Activated T-helper 1 cell treated with anti-CD3 and anti-CD28 coated beads, Interleukin-12 subunit alpha, Interleukin-12 subunit beta, Interleukin-2, Interleukin-4 antibody, amounts not matched to agents 30 ng/mL and 10 ng/mL and 1 ng/mL, durations not matched to agents 14 hours and 24 hours and 36 hours (primary cell): ENCODE data around the gene SLC15A5. TPM values are rescaled to one million over a fixed set of nuclear protein-coding genes. Genes with fewer than 3 reads are reported as not detected.

Experiments
- DNase-seq: peaks from one replicate; pipeline ENCODE4 v3.0.0; 2021; ENCODE audit warnings: low spot score
- H3K27ac Mint-ChIP-seq: one replicate; pipeline ENCODE4 v1.8.0; 2021; ENCODE audit warnings: mild to moderate bottlenecking, mixed read lengths
- H3K27me3 Mint-ChIP-seq: one replicate; pipeline ENCODE4 v1.8.0; 2022; ENCODE audit warnings: mild to moderate bottlenecking, moderate library complexity, mixed read lengths; ENCODE audit not compliant: insufficient read depth
- H3K36me3 Mint-ChIP-seq: one replicate; pipeline ENCODE4 v1.8.0; 2021; ENCODE audit warnings: low read depth, mixed read lengths
- H3K4me1 Mint-ChIP-seq: one replicate; pipeline ENCODE4 v1.8.0; 2021; ENCODE audit warnings: low read depth, mixed read lengths
- H3K4me3 Mint-ChIP-seq: one replicate; pipeline ENCODE4 v1.8.0; 2021; ENCODE audit warnings: mild to moderate bottlenecking, moderate library complexity, mixed read lengths
- H3K9me3 Mint-ChIP-seq: one replicate; pipeline ENCODE4 v1.8.0; 2021; ENCODE audit warnings: mixed read lengths
- intact Hi-C: fragments of 100-400 bp; cut with micrococcal nuclease; formaldehyde crosslinking; loops from one replicate; pipeline ENCODE4 v1.15.1; 2024
- total RNA-seq: library from RNA; stranded (reverse); gene quantifications from 2 replicates; pipeline ENCODE4 v1.2.3, GENCODE V29; 2022

Gene SLC15A5
- total RNA-seq, 1 donor from 2014 or later, result not detected

DNA sequence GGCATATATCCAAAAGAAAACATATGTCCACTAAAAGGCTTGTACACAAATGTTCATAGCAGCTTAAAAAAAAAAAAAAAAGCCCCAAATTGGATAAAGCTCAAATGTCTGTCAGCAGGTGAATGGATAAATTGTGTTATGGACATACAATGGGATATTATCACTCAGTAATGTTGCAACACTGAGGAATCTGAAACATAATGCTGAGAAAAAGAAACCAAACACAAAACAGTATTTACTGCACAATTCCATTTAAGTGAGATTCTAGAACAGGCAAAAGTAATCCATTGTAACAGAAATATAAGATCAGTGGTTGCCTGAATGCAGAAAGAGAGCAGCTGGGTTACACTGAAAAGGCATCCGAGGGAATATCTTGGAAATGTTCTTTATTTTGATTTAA is 117.9 kb downstream of the SLC15A5 start:
- H3K36me3 Mint-ChIP-seq, result no peaks in the 10 kb centered on the region
- no peak overlapping the region for H3K4me3 Mint-ChIP-seq
- DNase-seq, result no peak
- no peaks in the 10 kb centered on the region for H3K9me3 Mint-ChIP-seq
- no peaks in the 10 kb centered on the region for H3K27me3 Mint-ChIP-seq
- no peak overlapping the region for H3K27ac Mint-ChIP-seq
- H3K4me1 Mint-ChIP-seq, result no peaks in the 10 kb centered on the region
- intact Hi-C loops, result no loop called here

DNA sequence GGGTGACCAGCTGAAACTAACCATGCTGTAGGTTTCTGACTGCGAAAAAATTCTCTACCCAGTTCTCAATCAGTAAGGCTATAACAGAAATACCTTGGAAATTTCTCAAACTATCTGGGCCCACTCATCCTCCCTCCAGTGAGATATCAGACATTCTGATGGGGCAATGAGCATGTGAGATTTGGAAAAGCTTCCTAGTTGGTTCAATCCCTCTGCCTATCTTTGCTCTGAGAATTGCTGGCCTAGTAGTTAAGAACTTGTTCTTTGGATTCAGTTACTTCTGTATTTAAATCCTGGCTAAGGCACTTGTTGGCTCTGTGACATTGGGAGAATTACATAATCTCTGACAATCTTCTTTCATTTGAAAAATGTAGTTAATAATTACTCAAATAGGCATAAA is 119.4 kb downstream of the SLC15A5 start:
- DNase-seq, result no peak
- Mint-ChIP-seq H3K4me3 (no peak overlapping the region), H3K4me1 (no peaks in the 10 kb centered on the region), H3K9me3 (no peaks in the 10 kb centered on the region), H3K27ac (no peak overlapping the region), H3K27me3 (no peaks in the 10 kb centered on the region), H3K36me3 (no peaks in the 10 kb centered on the region)
- intact Hi-C loops, result no loop called here

DNA sequence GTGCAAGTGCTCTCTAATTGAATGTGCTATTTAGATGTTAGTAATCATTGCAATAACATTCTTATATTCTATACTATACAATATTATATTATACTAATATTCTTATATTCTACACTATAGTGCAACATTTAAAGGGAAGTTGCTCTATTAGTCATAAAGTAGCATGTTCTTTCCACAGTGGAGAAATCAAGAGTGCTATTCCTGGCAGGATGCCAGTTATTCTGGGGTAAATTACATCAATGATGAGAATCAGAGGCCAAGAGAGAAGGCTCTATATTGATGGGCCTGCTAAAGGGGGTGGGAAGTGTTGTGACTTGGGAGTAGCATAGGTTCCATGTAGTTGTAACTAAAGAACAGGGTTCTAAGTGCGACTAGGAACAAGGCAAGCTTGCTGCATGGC is 121.5 kb downstream of the SLC15A5 start:
- intact Hi-C loops, result no loop called here

DNA sequence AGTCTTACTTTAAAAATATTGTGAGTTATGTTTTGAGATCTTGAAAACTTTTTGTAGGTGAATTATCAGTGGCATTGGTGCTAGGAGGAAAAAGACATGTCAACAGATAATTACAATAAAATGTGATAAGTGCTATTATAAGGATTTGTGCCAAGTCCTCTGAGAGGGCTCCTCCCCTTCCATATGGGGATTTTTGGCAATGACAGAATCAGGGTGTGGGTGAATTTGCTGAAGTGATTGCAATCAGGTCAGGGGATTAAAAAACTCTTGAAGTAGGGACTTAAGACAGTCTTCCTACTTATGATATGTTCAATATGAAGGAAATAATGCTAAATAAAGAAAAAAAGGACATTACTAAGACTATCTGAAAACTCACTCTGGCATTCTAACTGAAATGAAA is 122.5 kb downstream of the SLC15A5 start:
- Mint-ChIP-seq H3K27me3 (peaks cover 2% of the 10 kb centered on the region), H3K4me3 (no peak overlapping the region), H3K27ac (no peak overlapping the region), H3K4me1 (no peaks in the 10 kb centered on the region), H3K9me3 (no peaks in the 10 kb centered on the region), H3K36me3 (no peaks in the 10 kb centered on the region)
- intact Hi-C loops, result no loop called here
- DNase-seq, result no peak

More for the DNA sequence above, 121.5 kb downstream of the SLC15A5 start:
- H3K36me3 Mint-ChIP-seq, result no peaks in the 10 kb centered on the region
- DNase-seq, result no peak
- peaks cover 2% of the 10 kb centered on the region for H3K27me3 Mint-ChIP-seq
- no peak overlapping the region for H3K4me3 Mint-ChIP-seq
- H3K9me3 Mint-ChIP-seq, result no peaks in the 10 kb centered on the region
- no peaks in the 10 kb centered on the region for H3K4me1 Mint-ChIP-seq
- no peak overlapping the region for H3K27ac Mint-ChIP-seq

DNA sequence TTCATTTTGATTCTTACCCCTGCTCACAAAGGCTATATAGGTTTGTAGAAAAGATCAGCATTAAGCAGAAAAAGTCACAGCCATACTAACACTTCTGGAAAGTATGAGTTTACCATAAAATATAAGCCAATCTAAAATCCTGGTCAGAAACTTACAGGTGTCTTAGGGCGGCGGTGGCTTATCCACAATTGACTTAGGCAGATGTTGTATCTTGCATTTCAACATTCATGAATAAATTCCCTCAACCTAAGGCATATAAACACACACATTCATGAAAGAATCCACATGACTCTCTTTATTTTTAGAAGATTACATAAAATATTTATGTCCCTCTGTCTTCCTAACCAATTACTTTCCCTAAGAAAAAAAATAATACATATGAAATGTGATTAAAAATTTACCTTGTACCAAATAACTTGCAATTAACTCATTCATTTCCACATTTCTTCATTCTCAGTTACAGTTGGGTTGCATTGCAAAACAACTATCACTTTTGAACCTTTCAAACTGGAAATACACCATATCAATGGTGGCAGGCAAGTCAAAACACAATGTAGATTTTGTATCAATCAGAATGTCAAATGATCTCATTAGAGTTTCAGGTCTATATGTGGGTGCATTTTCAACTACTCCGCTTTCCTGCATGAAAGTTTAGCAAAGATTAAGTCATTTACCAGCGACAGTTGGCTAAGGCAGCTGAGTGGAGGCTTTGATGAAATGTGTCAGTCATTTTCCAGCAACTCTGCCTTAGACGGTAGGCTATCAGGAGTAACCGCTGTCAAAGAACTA is 124.4 kb downstream of the SLC15A5 start:
- Mint-ChIP-seq H3K27ac (no peak overlapping the region), H3K36me3 (no peaks in the 10 kb centered on the region), H3K27me3 (peaks cover 2% of the 10 kb centered on the region), H3K4me3 (no peak overlapping the region), H3K9me3 (no peaks in the 10 kb centered on the region), H3K4me1 (no peaks in the 10 kb centered on the region)
- no peak for DNase-seq
- intact Hi-C loops, result no loop called here

DNA sequence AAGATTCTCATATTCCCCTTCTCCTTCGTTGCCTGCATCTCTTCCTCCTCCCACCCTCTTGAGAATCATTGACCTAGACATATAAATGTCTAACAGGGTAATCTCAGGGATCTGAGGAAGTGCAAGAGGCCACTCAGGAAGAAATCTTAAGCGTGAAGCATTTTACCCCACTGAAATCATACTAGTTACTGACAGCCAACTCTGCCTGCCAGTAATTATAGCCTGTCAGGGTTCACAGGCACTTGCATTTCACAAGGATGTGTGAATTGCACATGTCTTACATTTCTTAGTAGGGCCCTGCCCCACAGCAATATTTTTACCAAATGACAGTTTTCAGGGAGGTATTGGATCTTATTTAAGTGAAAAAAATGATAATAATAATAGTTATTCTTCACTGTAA is 127.2 kb downstream of the SLC15A5 start:
- H3K27ac Mint-ChIP-seq, result no peak overlapping the region
- H3K27me3 Mint-ChIP-seq, result peaks cover 4% of the 10 kb centered on the region
- intact Hi-C loops, result no loop called here
- H3K36me3 Mint-ChIP-seq, result no peaks in the 10 kb centered on the region
- no peaks in the 10 kb centered on the region for H3K4me1 Mint-ChIP-seq
- H3K9me3 Mint-ChIP-seq, result peaks cover 3% of the 10 kb centered on the region
- DNase-seq, result no peak
- no peak overlapping the region for H3K4me3 Mint-ChIP-seq

DNA sequence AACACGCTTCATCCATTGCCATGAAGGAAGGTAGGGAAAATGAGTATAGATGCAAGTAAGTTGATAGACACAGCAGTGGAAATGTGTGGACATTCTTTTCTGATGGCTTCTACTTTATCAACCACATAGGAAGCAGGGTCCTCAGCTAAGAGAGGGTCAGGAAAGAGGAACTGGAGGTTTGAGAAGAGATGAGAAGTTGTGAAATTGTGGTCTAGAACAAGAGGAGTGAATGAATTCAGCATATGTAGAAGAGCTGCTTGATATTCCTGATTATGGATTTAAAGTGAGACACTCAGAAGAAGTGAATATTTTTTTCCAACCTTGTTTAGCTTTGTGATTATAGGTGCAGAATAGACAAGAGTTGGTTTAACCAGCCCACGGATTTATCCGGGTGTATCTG is 128.5 kb downstream of the SLC15A5 start:
- no peaks in the 10 kb centered on the region for H3K36me3 Mint-ChIP-seq
- H3K4me3 Mint-ChIP-seq, result no peak overlapping the region
- no peak overlapping the region for H3K27ac Mint-ChIP-seq
- peaks cover 4% of the 10 kb centered on the region for H3K27me3 Mint-ChIP-seq
- no peak for DNase-seq
- peaks cover 3% of the 10 kb centered on the region for H3K9me3 Mint-ChIP-seq
- intact Hi-C loops, result no loop called here
- H3K4me1 Mint-ChIP-seq, result no peaks in the 10 kb centered on the region

Other genes starting within 250 kb of the SLC15A5 start
- gene MGST1, start 70.0 kb upstream of the SLC15A5 start, total RNA-seq, result 0.73 and 1.0 TPM in 2 replicates